Activated CD8-positive, alpha-beta memory T cell treated with anti-CD3 and anti-CD28 coated beads, Interleukin-2, amount 50 U/mL, for 24 hours (primary cell): Measurements from ENCODE around the gene CCDC198.

Experiments used
- DNase-seq: peaks from one replicate; pipeline ENCODE4 v3.0.0-alpha.2; 2020; ENCODE audit errors: extremely low read depth

CCDC198 gene

DNA sequence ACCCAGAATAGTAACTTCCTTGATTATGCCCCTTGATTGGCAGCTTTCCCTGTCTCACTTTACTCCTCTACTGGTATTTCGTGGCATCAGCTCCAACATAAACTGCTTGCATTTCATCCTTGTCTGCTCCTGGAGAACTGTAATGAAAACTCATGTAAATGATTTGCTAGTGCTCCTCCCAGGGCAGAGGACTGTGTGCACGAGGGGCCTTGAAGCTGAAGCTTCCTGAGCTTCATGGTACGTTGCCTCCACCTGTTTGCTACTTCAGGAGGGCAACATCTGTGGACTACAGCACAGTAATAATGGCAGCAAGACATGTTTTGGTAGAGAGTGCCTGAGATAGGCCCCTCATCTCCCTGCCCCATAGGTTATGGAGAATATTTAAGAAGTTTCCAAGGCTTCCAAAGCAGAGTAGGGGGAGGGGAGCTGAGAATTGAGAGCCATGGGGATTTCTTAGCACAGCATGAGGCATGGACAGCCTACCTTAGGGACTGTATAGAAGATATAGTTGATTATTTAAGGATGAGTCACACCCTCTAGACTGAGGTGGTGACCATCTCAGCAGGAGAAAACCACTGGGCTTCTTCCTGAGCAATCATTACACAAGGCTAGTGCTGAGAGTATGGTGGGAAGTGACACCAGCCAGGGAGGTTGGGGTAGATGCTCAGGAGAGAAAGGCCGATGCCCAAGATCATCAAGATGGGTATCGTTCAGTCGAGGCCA is 29.5 kb downstream of the CCDC198 start:
- no peak for DNase-seq

DNA sequence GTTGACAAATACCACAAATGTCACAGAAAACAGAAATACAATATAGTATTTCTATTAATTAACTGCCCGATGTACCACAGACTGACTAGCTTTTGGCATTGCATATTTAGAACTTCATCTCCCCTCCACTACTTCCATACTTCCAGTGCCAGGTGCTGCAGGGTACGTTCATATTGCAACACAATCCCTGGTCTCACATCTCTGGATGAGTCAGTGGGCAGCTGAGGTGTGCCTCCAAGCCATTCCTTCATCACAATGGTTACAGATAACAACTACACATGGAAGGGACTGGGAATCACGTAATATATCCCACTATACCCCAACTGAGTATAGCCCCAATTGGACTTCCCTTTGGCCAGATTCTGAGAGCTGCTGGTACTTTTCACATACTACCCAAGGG is 31.1 kb downstream of the CCDC198 start:
- no peak for DNase-seq

DNA sequence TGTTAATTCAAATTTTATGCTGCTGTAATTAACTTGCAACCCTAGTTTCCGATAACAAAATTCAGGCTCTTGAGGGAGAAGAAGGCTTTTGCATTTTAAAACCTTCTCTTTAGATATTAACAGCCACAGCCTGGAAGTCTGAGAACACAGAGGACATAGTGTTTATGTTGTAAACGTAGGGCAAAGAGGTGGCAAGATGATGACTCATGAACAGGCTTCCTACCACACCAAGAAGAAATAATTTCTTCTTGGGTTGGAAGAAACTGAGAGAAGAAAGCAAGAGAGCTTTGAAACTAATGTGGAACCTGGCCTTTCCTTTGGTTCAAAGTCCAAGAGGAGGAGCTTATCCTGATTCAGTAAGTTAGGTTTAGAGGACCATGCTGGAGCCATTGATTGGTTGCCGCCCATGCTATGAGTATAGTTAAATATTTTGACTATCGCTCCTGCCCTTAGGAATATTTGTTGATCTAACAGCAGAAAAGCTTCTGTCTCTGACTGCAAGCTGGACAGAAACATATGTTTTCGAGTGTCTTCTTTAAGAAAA is 31.8 kb downstream of the CCDC198 start:
- no peak for DNase-seq

DNA sequence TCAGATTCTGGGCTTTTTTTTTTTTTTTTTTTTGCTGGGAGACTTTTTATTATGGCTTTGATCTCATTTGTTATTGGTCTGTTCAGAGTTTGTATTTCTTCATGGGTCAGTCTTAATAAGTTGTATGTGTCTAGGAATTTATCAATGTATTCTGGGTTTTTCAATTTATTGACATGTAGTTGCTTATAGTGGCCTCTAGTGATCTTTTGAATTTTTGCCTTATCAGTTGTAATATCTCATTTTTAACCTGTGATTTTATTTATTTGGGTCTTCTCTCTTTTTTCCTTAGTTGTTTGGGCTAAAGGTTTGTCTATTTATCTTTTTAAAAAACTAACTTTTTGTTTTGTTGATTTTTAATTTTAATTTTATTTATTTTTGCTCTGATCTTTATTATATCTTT is 57.7 kb downstream of the CCDC198 start:
- DNase-seq: no peak

DNA sequence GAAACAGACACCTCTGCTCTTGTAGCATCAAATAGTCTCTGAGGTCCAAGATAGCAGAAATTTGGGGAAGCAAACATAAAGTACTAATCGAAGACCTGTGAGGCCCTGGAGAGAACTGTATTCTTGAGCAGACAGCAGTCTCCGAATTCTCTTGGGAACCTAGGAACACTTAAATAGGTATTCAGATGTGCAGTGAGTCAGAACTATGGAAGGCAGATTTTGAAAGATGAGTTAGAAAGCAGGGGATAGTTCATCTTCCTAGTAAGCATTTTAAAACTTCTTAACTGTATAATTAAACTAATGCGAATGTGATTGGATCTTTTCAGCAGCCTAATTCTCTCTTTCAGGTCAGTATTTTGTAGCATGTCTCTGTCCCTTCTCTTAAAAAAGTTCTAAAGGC is 72.7 kb downstream of the CCDC198 start:
- no peak for DNase-seq

GRCh38 chr14:57420033-57420432 is 73.6 kb downstream of the CCDC198 start:
- DNase-seq: no peak
